Measurements from ENCODE around the gene VPS13D. TPM values are rescaled to one million over a fixed set of nuclear protein-coding genes. Genes with fewer than 3 reads are reported as not detected.

VPS13D gene
- total and polyA plus RNA-seq, 9 donors = 19.8 to 59.3 (median 41.8) TPM

GRCh38 chr1:12546771-12547585 lies 317.1 kb downstream of the VPS13D start:
- H3K9me3 ChIP-seq = no peaks in the 10 kb centered on the region
- TF ChIP-seq POLR2A (IDR thresholded peaks at IDR 0.05) (no peak), EP300 (IDR thresholded peaks at IDR 0.05) (no peak)
- TF ChIP-seq, protein P1, sequence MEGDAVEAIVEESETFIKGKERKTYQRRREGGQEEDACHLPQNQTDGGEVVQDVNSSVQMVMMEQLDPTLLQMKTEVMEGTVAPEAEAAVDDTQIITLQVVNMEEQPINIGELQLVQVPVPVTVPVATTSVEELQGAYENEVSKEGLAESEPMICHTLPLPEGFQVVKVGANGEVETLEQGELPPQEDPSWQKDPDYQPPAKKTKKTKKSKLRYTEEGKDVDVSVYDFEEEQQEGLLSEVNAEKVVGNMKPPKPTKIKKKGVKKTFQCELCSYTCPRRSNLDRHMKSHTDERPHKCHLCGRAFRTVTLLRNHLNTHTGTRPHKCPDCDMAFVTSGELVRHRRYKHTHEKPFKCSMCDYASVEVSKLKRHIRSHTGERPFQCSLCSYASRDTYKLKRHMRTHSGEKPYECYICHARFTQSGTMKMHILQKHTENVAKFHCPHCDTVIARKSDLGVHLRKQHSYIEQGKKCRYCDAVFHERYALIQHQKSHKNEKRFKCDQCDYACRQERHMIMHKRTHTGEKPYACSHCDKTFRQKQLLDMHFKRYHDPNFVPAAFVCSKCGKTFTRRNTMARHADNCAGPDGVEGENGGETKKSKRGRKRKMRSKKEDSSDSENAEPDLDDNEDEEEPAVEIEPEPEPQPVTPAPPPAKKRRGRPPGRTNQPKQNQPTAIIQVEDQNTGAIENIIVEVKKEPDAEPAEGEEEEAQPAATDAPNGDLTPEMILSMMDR (IDR thresholded peaks at IDR 0.05) = no peak
- H3K27me3 ChIP-seq = no peaks in the 10 kb centered on the region
- no peaks in the 10 kb centered on the region for H3K36me3 ChIP-seq
- peak in 3 of 5 donors; percentile 59 to 76 (median 67) for DNase-seq
- intact Hi-C loops (cut with DNase I) = loop anchor here (5.0 to 10.0 kb wide), 7 partner anchors 48 to 142 kb away; partner anchors contain the start of gene DHRS3 (in 1 of the 4)
- H3K4me3 ChIP-seq = no peak overlapping the region
- H3K4me1 ChIP-seq (ENCODE audit: insufficient read depth) = peaks cover 24% of the 10 kb centered on the region
- WGBS, 3 donors = 43 to 54% (median 48%) methylated on average over 16 to 17 of the region's 17 CpGs
- H3K27ac ChIP-seq = no peak overlapping the region

GRCh38 chr1:12547586-12548225 lies 317.9 kb downstream of the VPS13D start:
- Histone ChIP-seq H3K27me3 (no peaks in the 10 kb centered on the region), H3K36me3 (no peaks in the 10 kb centered on the region), H3K27ac (peak overlapping the region; percentile 71 to 77), H3K4me3 (no peak overlapping the region), H3K9me3 (no peaks in the 10 kb centered on the region), H3K4me1 (ENCODE audit: insufficient read depth) (peaks cover 24% of the 10 kb centered on the region)
- 88 to 96% (median 92%) methylated on average over 20 of the region's 20 CpGs for WGBS, 3 donors
- peak in 2 of 5 donors; percentile 34 to 46 for DNase-seq
- TF ChIP-seq POLR2A (IDR thresholded peaks at IDR 0.05) = no peak
- intact Hi-C loops (cut with DNase I) = loop anchor here (5.0 to 10.0 kb wide), 7 partner anchors 47 to 143 kb away; partner anchors contain the start of gene DHRS3 (in 1 of the 4)

GRCh38 chr1:12548279-12548972 lies 318.6 kb downstream of the VPS13D start:
- H3K27me3 ChIP-seq = no peaks in the 10 kb centered on the region
- no peaks in the 10 kb centered on the region for H3K36me3 ChIP-seq
- H3K9me3 ChIP-seq = no peaks in the 10 kb centered on the region
- H3K4me3 ChIP-seq = no peak overlapping the region
- intact Hi-C loops (cut with DNase I) = loop anchor here (5.0 to 10.0 kb wide), 7 partner anchors 46 to 144 kb away; partner anchors contain the start of gene DHRS3 (in 1 of the 4)
- peak overlapping the region; percentile 71 to 77 for H3K27ac ChIP-seq
- WGBS, 3 donors = 69 to 74% (median 70%) methylated on average over 14 of the region's 14 CpGs
- peak in 2 of 5 donors; percentile 34 to 57 for DNase-seq
- TF ChIP-seq, protein P1 (IDR thresholded peaks at IDR 0.05) = no peak
- TF ChIP-seq POLR2A (IDR thresholded peaks at IDR 0.05) (no peak), EP300 (IDR thresholded peaks at IDR 0.05) (no peak)
- peaks cover 24% of the 10 kb centered on the region for H3K4me1 ChIP-seq (ENCODE audit: insufficient read depth)

DNA sequence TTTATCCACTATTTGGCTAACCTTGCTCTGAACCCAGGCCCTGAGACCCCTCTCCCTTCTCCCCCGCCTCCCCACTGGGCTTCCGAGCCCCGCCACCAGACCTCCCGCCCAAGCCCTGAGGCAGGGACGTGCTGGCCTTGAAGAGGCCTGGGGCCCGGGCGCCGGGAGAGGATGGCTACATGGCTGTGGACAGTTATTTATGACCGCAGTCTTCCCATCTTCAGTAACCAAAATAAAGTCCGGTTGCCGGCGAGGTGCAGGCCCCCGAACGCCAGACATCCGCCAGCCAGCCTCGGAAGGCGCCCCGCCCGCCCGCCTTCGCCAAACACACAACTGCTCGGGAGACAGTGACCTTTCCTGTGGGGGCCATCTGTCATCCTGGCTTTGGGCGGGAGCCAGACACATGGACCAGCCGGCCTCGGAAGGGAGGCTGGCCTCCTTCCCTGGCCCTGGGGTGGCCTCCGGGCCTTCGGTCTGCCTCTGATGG lies 319.2 kb downstream of the VPS13D start:
- Histone ChIP-seq H3K9me3 (no peaks in the 10 kb centered on the region), H3K36me3 (no peaks in the 10 kb centered on the region), H3K27me3 (no peaks in the 10 kb centered on the region), H3K27ac (peak overlapping the region; percentile 71 to 77), H3K4me1 (ENCODE audit: insufficient read depth) (peaks cover 24% of the 10 kb centered on the region), H3K4me3 (no peak overlapping the region)
- WGBS, 3 donors = 0 to 10% (median 4%) methylated on average over 23 to 27 of the region's 27 CpGs
- intact Hi-C loops (cut with DNase I) = loop anchor here (5.0 to 10.0 kb wide), 7 partner anchors 46 to 144 kb away; partner anchors contain the start of gene DHRS3 (in 1 of the 4)
- no peak for TF ChIP-seq POLR2A (IDR thresholded peaks at IDR 0.05)
- TF ChIP-seq, protein P1 (IDR thresholded peaks at IDR 0.05) = no peak
- peak; percentile 72 to 83 (median 76) for DNase-seq

Data from ovary (tissue), 9 donors.